Endodermal cell (in vitro differentiated cells): ENCODE measurements around the gene POLR3GL. TPM values are rescaled to one million over a fixed set of nuclear protein-coding genes. Genes with fewer than 3 reads are reported as not detected.

Source experiments
- DNase-seq: peaks from one replicate; pipeline ENCODE4 v3.0.0-alpha.2; 2017
- H3K27ac ChIP-seq: 2 replicates; pipeline ENCODE4 v1.5.1; 2013; ENCODE audit warnings: mild to moderate bottlenecking, low read depth, low read length, moderate library complexity
- H3K27me3 ChIP-seq: 2 replicates; pipeline ENCODE4 v1.6.1; 2013; ENCODE audit warnings: mild to moderate bottlenecking, low read length, moderate library complexity; ENCODE audit not compliant: insufficient read depth, control insufficient read depth, poor library complexity, severe bottlenecking
- H3K36me3 ChIP-seq: 2 replicates; pipeline ENCODE4 v1.7.0; 2013; ENCODE audit warnings: mild to moderate bottlenecking, low read length, moderate library complexity; ENCODE audit not compliant: control insufficient read depth, insufficient read depth
- H3K4me1 ChIP-seq: one replicate; pipeline ENCODE4 v1.7.0; 2013; ENCODE audit warnings: low read length; ENCODE audit not compliant: control insufficient read depth, insufficient read depth
- H3K4me3 ChIP-seq: 2 replicates; pipeline ENCODE4 v1.5.1; 2013; ENCODE audit warnings: mild to moderate bottlenecking, low read length, moderate library complexity
- H3K9ac ChIP-seq: 2 replicates; pipeline ENCODE4 v1.6.1; 2013; ENCODE audit warnings: mild to moderate bottlenecking, low read length, moderate library complexity; ENCODE audit not compliant: poor library complexity, severe bottlenecking; ENCODE audit errors: extremely low read depth
- H3K9me3 ChIP-seq: 2 replicates; pipeline ENCODE4 v1.6.1; 2013; ENCODE audit warnings: mild to moderate bottlenecking, low read length, moderate library complexity; ENCODE audit not compliant: control insufficient read depth
- H3K27ac Mint-ChIP-seq: 2 replicates; pipeline ENCODE4 v1.8.0; 2020; ENCODE audit warnings: mixed read lengths
- H3K27me3 Mint-ChIP-seq: 2 replicates; pipeline ENCODE4 v1.8.0; 2021; ENCODE audit warnings: mild to moderate bottlenecking, mixed read lengths; ENCODE audit not compliant: insufficient read depth
- H3K36me3 Mint-ChIP-seq: 2 replicates; pipeline ENCODE4 v1.8.0; 2020; ENCODE audit warnings: low read depth, mixed read lengths
- H3K4me1 Mint-ChIP-seq: 2 replicates; pipeline ENCODE4 v1.8.0; 2020; ENCODE audit warnings: mixed read lengths
- H3K4me3 Mint-ChIP-seq: 2 replicates; pipeline ENCODE4 v1.8.0; 2020; ENCODE audit warnings: mild to moderate bottlenecking, moderate library complexity, mixed read lengths
- H3K9me3 Mint-ChIP-seq: 2 replicates; pipeline ENCODE4 v1.8.0; 2020; ENCODE audit warnings: mild to moderate bottlenecking, mixed read lengths
- WGBS, 2 experiments: methylation state at CpG; one replicate each; pipeline versions ENCODE4 v1.1.5 to v1.1.7; 2013; ENCODE audit warnings: missing lambda C conversion rate in 2 of 2, mixed read lengths in 1 of 2; ENCODE audit not compliant: insufficient coverage in 1 of 2, insufficient read length in 1 of 2; 5-methylcytosine and 5-hydroxymethylcytosine counted together
- total RNA-seq, 2 donors: library from RNA; stranded (reverse); fragmentation: NEBNext Ultra II Directional in 1 of 2; extraction: Animal tissue kit (Norgen Biotek cat#: 25700) in 1 of 2; gene quantifications; 2 replicates in 1 of 2; 3 replicates in 1 of 2; pipeline ENCODE4 v1.2.1, GENCODE V29; 2021
- TF ChIP-seq, protein P1 (sequence below): fragments of 200-600 bp; sonication (generic); conservative IDR thresholded peaks from 2 replicates; pipeline ENCODE4 v1.5.0; 2021; ENCODE audit warnings: antibody characterized with exemption, mild to moderate bottlenecking

POLR3GL gene
- total RNA-seq, 2 donors from 2014 or later = 10.2 to 13.8 TPM

DNA sequence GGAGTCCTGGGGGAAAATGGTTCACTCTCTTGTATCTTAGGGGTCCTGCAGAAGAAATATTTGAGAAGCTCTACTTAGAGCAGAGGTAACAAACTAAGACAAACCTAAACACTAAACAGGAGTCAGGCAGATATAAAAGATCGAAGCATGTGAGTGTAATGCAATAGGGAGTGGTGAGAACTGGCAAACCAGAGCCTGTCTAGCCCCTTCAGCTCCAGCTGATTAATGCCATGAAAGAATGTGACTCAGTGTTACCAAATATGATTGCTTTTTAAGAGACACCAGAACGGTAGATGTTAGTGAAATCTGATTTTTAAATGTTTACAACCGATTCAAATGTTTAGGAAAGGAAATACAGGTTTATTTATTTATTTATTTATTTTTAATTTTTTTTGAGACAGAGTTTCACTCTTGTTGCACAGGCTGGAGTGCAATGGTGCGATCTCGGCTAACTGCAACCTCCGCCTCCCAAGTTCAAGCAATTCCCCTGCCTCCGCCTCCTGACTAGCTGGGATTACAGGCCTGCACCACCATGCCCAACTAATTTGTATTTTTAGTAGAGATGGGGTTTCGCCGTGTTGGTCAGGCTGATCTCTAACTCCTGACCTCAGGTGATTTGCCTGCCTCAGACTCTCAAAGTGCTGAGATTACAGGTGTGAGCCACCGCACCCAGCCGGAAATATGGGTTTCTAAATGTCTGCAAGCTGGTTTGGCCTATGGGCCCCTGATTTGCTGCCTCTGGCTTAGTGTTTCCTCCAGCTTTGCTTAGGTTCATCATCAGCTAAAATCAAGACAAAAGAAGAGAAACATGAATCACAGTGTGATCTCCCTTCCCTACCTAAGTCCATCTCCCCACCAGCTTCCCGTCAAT, 19.7 kb downstream of the POLR3GL start:
- Mint-ChIP-seq H3K27ac (no peak overlapping the region), H3K4me1 (peaks cover 11% of the 10 kb centered on the region), H3K27me3 (no peaks in the 10 kb centered on the region), H3K36me3 (no peaks in the 10 kb centered on the region), H3K9me3 (no peaks in the 10 kb centered on the region), H3K4me3 (no peak overlapping the region)
- Histone ChIP-seq H3K27ac (no peak overlapping the region), H3K36me3 (no peaks in the 10 kb centered on the region), H3K9me3 (no peaks in the 10 kb centered on the region), H3K9ac (no peak overlapping the region), H3K4me3 (no peak overlapping the region), H3K4me1 (peaks cover 10% of the 10 kb centered on the region), H3K27me3 (no peaks in the 10 kb centered on the region)
- DNase-seq = no peak
- TF ChIP-seq, protein P1, sequence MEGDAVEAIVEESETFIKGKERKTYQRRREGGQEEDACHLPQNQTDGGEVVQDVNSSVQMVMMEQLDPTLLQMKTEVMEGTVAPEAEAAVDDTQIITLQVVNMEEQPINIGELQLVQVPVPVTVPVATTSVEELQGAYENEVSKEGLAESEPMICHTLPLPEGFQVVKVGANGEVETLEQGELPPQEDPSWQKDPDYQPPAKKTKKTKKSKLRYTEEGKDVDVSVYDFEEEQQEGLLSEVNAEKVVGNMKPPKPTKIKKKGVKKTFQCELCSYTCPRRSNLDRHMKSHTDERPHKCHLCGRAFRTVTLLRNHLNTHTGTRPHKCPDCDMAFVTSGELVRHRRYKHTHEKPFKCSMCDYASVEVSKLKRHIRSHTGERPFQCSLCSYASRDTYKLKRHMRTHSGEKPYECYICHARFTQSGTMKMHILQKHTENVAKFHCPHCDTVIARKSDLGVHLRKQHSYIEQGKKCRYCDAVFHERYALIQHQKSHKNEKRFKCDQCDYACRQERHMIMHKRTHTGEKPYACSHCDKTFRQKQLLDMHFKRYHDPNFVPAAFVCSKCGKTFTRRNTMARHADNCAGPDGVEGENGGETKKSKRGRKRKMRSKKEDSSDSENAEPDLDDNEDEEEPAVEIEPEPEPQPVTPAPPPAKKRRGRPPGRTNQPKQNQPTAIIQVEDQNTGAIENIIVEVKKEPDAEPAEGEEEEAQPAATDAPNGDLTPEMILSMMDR = no peak
- 95 to 100% methylated on average over 7 to 12 of the region's 12 CpGs for WGBS, 2 experiments

DNA sequence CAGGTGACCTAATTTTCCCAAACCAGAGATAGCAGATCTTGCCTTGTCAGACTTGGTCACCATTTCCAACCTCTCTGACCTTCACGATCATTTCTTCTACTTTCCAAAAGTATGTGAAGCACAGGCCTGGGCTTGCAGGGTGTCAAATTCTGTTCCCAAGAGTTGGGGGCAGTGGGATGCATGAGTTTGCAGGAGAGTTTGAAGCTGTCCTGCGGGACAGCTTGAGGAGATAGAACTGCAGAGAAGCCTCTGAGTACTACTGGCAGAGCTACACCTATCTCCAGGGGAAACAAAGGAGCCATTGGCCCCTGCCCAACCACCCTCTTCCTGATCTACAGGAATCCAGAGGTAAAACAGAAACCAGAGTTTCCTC, 20.6 kb downstream of the POLR3GL start:
- no peak overlapping the region for H3K4me3 Mint-ChIP-seq
- H3K36me3 Mint-ChIP-seq = no peaks in the 10 kb centered on the region
- WGBS, 2 experiments = 84 to 92% methylated on average over 2 of the region's 2 CpGs
- DNase-seq = no peak
- Histone ChIP-seq H3K4me1 (peaks cover 9% of the 10 kb centered on the region), H3K9me3 (no peaks in the 10 kb centered on the region), H3K27ac (no peak overlapping the region), H3K36me3 (no peaks in the 10 kb centered on the region), H3K4me3 (no peak overlapping the region), H3K27me3 (no peaks in the 10 kb centered on the region), H3K9ac (no peak overlapping the region)
- peaks cover 11% of the 10 kb centered on the region for H3K4me1 Mint-ChIP-seq
- H3K9me3 Mint-ChIP-seq = no peaks in the 10 kb centered on the region
- peak overlapping the region; percentile 81 for H3K27ac Mint-ChIP-seq
- no peaks in the 10 kb centered on the region for H3K27me3 Mint-ChIP-seq
- TF ChIP-seq, protein P1 = no peak

DNA sequence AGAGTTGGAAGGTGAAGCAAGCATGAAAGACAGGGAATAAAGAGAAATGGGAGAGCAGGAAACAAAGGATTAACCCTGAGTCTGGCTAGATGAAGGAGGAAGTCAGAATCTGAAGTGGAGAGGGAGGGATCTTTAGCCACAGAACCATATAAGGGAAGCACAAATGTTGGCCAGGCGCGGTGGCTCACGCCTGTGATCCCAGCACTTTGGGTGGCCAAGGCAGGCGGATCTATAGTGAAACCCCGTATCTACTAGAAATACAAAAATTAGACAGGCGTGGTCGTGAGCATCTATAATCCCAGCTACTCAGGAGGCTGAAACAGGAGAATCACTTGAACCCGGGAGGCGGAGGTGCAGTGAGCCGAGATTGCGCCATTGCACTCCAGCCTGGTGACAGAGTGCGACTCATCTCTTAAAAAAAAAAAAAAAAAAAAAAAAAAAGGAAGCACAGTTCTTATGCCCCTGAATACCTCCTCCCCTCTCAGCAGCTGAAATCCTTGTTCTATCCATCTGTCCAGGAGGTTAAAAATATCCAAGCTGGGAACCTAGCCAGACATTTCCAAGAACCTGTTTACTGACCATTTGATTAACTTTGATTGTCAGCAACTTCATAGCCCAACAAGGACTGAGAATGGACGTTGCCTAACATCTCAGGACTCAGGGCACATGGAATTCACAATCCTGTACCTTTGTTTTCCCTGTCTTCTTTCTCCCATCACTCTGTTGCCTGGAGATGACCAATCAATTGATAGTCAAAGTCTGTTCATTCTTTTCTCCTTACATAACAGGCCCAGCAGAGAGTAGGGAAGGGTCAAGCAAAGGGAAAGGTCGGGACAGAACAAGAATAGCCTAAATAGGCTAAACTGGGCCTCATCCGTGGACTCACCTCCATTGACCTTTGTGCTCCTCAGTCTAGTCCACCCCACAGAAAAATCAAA, 21.3 kb downstream of the POLR3GL start:
- H3K36me3 Mint-ChIP-seq = no peaks in the 10 kb centered on the region
- H3K4me3 Mint-ChIP-seq = no peak overlapping the region
- peak overlapping the region; percentile 81 for H3K27ac Mint-ChIP-seq
- Histone ChIP-seq H3K4me3 (no peak overlapping the region), H3K27me3 (no peaks in the 10 kb centered on the region), H3K4me1 (peaks cover 9% of the 10 kb centered on the region), H3K9ac (no peak overlapping the region), H3K9me3 (no peaks in the 10 kb centered on the region), H3K36me3 (no peaks in the 10 kb centered on the region), H3K27ac (no peak overlapping the region)
- H3K4me1 Mint-ChIP-seq = peaks cover 17% of the 10 kb centered on the region
- 89 to 91% methylated on average over 11 to 15 of the region's 15 CpGs for WGBS, 2 experiments
- DNase-seq = no peak
- TF ChIP-seq, protein P1 = no peak
- no peaks in the 10 kb centered on the region for H3K9me3 Mint-ChIP-seq
- H3K27me3 Mint-ChIP-seq = no peaks in the 10 kb centered on the region
